GM23338 (cell line): ENCODE data around the gene VN1R5.

ENCODE experiments used
- CREB1 ChIP-seq: fragments of 250-450 bp; sonication (Bioruptor Pico); IDR thresholded peaks from 2 replicates; pipeline ENCODE4 v1.5.0; 2020; ENCODE audit warnings: low read depth, mild to moderate bottlenecking, moderate library complexity
- CTCF ChIP-seq, 2 experiments: fragments of 200-600 bp in 1 of 2; sonication (generic) in 1 of 2; conservative IDR thresholded peaks; 2 replicates each; pipeline versions ENCODE4 v1.5.1 to v1.6.1; 2016 to 2017; ENCODE audit warnings: antibody characterized with exemption in 2 of 2, low read depth in 2 of 2, mild to moderate bottlenecking in 2 of 2, moderate library complexity in 1 of 2
- EZH2 ChIP-seq: fragments of 200-600 bp; sonication (generic); IDR thresholded peaks from one replicate; pipeline ENCODE4 v1.8.0; 2017; ENCODE audit warnings: antibody characterized with exemption, mild to moderate bottlenecking, low read depth; ENCODE audit not compliant: unreplicated experiment
- EZH2phosphoT487 ChIP-seq: fragments of 200-600 bp; sonication (generic); IDR thresholded peaks from one replicate; pipeline ENCODE4 v1.8.1; 2018; ENCODE audit warnings: antibody characterized with exemption; ENCODE audit not compliant: unreplicated experiment
- POLR2AphosphoS5 ChIP-seq: IDR thresholded peaks from 2 replicates; pipeline ENCODE4 v1.6.1; 2016; ENCODE audit warnings: antibody characterized with exemption, low read depth
- TF ChIP-seq, protein P1 (sequence below): IDR thresholded peaks from one replicate; pipeline ENCODE4 v1.6.1; 2018; ENCODE audit warnings: antibody characterized with exemption; ENCODE audit not compliant: unreplicated experiment

DNA sequence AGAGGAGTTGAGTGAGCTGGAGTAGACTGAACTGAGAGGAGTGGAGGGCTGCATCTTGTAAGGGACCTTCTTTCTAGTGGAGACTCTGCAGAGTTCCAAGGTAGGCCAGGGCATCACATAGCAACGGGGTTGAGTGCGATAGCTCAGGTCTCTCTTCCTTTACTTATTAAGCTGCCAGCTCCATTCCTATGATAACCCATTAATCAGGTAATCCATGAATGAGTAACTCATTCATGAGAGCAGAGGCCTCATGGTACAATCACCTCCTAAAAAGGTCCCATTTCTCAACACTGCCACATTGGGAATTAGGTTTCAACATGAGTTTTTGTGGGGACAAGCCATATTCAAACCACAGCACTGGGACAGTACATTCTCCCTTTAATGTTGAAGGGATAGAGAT lies 21.3 kb downstream of the VN1R5 start:
- TF ChIP-seq CTCF (conservative IDR thresholded peaks at IDR 0.05; ENCODE audit: low read depth in 2 of 2) (no peak), EZH2 (no peak), EZH2phosphoT487 (no peak), POLR2AphosphoS5 (no peak), CREB1 (CRISPR knock-in tag) (no peak)
- TF ChIP-seq, protein P1, sequence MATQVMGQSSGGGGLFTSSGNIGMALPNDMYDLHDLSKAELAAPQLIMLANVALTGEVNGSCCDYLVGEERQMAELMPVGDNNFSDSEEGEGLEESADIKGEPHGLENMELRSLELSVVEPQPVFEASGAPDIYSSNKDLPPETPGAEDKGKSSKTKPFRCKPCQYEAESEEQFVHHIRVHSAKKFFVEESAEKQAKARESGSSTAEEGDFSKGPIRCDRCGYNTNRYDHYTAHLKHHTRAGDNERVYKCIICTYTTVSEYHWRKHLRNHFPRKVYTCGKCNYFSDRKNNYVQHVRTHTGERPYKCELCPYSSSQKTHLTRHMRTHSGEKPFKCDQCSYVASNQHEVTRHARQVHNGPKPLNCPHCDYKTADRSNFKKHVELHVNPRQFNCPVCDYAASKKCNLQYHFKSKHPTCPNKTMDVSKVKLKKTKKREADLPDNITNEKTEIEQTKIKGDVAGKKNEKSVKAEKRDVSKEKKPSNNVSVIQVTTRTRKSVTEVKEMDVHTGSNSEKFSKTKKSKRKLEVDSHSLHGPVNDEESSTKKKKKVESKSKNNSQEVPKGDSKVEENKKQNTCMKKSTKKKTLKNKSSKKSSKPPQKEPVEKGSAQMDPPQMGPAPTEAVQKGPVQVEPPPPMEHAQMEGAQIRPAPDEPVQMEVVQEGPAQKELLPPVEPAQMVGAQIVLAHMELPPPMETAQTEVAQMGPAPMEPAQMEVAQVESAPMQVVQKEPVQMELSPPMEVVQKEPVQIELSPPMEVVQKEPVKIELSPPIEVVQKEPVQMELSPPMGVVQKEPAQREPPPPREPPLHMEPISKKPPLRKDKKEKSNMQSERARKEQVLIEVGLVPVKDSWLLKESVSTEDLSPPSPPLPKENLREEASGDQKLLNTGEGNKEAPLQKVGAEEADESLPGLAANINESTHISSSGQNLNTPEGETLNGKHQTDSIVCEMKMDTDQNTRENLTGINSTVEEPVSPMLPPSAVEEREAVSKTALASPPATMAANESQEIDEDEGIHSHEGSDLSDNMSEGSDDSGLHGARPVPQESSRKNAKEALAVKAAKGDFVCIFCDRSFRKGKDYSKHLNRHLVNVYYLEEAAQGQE = no peak
